Kasumi-1 (cell line): Measurements from ENCODE around the gene TNFRSF11A.

ENCODE experiments used
- DNase-seq, 2 experiments: peaks; one replicate each; lab custom pipeline; 2025; lab: John Stamatoyannopoulos, UW

The TNFRSF11A gene

GRCh38 chr18:62324917-62325805 is at the start of gene TNFRSF11A:
Gene TNFRSF11A, plus strand, starts transcription at chr18:62325310. Its CDS starts 43 bp downstream, at chr18:62325353.
- DNase-seq = no peak

- DNase-seq = no peak
These were observed 48.1 kb upstream of the TNFRSF11A start for GRCh38 chr18:62277045-62277444.

DNA sequence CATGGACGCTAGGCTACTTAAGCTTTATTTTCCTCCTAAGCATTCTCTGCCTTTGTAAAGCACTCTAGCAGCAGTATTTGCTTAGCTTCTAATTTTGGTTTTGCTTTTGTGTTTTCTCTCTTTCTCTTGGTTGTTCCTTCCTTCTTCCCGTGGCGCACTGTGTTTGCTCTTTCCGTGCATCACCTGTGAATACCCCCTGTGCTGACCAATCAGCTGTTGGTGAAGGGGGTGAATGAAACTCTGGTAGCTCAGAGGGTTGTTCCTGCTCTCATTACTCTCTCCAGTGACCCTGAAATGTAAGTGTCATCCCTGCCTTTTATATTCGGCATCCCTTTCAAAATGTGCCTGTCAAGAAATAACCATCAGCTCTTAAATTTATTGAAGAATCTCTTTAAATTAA is 45.5 kb upstream of the TNFRSF11A start:
- no peak for DNase-seq

DNA sequence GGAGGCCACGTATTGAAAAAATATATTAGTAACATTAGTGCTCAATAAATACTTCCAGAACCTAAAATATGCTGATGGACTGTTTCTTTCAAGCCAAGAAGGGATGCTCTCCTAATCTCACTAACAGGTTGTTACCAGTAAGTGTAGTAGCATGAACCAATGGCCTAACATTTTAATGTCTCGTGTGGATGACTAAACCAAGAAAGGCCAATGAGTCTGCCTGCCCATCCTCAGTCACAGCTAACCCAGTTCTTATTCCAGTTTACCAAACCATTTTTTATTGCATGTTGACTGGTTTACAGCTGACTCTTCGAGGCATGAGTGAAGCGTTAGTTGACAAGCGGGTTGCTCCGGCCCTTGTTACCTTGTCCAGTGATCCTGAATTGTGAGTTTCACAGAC is 45.1 kb upstream of the TNFRSF11A start:
- no peak for DNase-seq

DNA sequence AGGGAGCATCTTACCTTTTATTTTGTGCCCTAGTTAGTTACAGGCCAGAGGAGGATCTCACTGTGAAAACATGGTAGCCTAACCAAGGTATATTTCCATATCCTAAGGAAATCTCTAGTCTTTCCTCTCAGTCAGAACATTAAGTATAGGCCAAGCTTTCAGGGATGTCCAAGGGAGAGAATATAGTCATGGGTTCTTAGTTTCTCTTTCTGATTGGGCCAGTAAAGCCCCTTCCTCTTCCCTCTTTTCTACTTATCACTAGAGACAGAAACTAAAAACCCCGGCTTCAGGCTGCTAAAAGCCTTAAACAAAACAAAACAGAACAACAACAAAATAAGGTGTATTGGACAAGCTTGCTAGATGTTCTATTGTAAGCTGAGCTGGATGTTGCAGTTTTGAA is 44.3 kb upstream of the TNFRSF11A start:
- no peak for DNase-seq

GRCh38 chr18:62281684-62282083 is 43.4 kb upstream of the TNFRSF11A start:
- DNase-seq = peak; percentile 12

GRCh38 chr18:62282188-62282629 is 42.9 kb upstream of the TNFRSF11A start:
- DNase-seq = no peak

DNA sequence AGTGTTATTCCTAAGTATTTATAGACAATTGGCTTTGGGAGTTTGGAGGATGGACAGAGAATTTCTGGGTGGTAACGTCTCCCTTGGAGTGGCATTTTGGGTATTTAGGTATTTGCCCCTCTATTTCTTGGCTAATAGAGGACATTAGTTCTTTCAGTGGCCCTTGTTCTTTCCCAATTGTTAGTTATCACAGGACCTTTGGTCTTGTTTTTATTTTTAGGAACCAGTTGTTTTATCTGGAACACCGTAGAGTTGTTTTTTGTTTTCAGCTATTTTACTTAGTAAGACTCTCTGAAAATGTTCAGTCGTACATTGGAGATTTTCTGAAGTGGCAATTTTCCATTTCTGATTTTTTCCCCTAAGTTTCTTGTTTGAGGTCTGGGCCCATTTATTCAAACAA is 40.5 kb upstream of the TNFRSF11A start:
- no peak for DNase-seq

- DNase-seq = peak; percentile 4 to 10
These were observed 39.8 kb upstream of the TNFRSF11A start for GRCh38 chr18:62285281-62285680.

DNA sequence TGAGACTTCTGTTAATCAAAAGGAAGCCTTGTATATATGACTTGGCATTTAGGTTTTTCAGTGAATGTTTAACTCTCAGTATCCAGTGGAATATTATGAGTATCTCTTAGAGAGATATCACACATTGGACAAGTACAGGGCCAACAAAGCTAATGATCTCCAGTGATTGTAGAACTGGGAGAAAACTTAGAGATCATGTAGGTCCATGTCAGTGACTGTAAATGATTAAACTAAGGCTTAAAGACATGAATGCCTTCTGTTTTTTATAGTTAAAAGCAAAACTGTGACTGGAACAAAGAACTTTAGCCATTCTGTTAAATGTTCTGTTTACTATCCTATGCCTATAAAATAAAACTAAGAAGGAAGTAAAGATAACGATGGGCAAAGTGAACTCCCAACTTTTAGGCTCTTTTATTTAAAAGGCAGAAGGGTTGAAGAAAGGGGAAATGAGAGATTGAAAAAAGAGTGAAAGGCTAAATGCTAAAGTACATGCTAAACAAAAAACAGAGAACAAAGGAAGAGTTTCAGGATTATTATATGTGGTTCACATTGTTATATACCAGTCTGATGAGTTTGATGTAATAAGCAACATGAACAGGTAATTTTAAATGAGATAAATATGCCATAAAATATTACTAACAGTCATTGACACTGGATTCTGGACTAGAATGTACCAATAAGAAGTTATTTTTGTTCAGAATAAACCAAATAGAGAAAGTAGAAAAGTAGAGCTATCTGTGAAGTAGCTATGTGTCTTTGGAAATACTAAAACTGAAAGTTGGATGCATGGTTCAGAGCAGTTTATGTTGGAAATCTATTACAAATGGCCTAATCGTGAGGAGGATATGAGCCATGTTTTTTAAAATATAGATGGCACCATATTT is 37.1 kb upstream of the TNFRSF11A start:
- DNase-seq = no peak

- peak; percentile 91 to 96 for DNase-seq
These were observed 36.5 kb upstream of the TNFRSF11A start for GRCh38 chr18:62288665-62289008.

DNA sequence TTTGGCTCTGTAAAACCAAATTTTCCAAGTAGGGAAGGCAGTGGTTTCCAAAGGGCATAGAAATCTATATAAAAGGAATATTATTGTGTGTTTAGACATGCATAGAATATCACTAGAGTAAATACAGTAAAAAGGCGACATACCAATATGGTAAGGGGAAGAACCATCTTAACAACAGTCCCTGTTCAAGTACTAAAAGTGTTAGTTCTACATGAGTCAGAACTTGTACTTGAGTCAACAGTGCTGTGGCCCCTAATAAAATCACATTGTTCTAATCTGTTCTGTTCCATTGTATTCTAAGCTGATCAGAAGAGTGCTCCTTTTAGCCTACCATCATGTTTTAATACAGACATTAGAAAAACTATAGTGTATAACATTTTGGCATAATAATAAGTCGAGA is 36.1 kb upstream of the TNFRSF11A start:
- DNase-seq = no peak

DNA sequence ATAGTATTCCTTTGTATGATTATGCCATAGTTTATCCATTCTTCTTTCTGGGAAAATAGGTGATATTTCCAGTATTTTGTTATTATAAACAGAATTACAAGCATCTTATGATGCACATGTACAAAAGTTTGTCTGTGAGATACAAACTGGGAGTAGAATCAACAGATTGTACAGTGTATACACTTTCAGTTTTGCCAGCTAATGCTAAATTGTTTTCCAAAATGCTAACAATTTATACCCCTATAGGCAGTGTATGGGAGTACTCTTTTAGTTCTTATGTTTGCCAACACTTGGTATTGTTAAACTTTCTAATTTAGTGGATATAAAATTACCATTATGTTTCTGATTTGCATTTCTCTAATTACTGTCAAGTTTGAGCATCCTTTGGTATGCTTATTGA is 31.0 kb upstream of the TNFRSF11A start:
- DNase-seq = peak in 1 of 2 experiments; percentile 12

GRCh38 chr18:62300359-62300963 is 24.6 kb upstream of the TNFRSF11A start:
- no peak for DNase-seq

DNA sequence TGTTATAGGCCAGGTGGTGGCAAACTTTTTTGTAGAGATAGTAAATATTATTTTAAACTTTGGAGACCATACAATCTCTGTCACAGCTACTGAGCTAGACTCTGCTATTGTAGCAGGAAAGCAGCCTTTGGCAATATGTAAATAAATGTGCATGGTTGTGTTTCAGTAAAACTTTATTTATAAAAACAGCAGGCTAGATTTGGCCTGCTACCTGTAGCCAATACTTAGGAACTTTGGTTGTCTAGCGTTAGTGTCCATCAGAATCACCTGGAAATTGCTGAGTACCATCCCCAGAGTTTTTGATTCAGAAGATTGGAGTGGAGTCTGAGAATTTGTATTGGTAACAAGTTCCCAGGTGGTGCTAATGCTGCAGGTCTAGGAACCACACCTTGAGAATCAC is 23.8 kb upstream of the TNFRSF11A start:
- no peak for DNase-seq

- DNase-seq = no peak
These were observed 12.3 kb upstream of the TNFRSF11A start for GRCh38 chr18:62312851-62313250.

GRCh38 chr18:62318228-62319180 is 6.6 kb upstream of the TNFRSF11A start:
- no peak for DNase-seq

DNA sequence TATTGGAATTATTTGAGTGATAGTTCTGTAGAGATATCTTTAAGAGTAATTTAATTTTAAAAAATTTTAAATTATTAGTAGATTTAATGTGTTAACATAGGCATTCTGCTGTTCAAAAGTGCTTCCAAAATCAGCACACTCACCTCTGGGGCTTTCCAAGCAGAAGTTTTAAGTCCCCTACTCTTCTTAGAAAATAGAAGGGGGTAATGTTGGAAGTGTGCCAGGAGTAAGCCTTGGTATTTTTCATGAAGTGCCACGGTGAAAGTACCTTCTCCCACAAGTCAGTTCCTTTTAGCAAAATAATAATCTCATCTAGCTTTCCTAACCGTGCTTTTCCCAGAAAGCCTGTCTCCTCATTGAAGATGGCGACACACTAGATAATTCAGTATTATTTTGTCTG is 3.9 kb upstream of the TNFRSF11A start:
- DNase-seq = no peak

DNA sequence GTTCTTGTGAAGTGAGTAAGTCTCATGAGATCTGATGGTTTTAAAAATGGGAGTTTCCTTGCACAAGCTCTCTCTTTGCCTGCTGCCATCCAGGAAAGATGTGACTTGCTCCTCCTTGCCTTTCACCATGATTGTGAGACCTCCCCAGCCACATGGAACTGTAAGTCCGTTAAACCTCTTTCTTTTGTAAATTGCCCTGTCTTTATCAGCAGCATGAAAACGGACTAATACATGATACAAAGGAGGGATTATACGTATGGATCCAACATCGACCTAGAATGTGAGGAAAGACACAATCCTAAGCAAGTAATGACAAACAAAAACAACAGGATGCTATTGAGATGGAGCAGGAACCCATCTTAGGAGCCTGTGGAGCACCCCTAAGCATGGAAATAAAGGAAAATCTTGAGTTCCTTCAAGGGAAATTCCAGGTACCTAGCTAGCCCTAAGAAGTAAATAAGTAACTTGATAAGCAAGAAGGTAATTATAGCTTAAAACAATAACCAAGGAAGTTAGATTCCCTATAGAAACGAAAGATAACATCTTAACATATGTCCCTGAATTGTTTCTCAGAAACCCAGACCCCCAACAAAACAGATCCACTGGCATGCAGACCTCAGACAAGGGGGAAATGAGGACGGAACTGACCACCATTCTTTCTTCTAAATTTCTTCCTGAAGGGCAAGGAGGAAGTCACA is 1.5 kb upstream of the TNFRSF11A start:
- no peak for DNase-seq

DNA sequence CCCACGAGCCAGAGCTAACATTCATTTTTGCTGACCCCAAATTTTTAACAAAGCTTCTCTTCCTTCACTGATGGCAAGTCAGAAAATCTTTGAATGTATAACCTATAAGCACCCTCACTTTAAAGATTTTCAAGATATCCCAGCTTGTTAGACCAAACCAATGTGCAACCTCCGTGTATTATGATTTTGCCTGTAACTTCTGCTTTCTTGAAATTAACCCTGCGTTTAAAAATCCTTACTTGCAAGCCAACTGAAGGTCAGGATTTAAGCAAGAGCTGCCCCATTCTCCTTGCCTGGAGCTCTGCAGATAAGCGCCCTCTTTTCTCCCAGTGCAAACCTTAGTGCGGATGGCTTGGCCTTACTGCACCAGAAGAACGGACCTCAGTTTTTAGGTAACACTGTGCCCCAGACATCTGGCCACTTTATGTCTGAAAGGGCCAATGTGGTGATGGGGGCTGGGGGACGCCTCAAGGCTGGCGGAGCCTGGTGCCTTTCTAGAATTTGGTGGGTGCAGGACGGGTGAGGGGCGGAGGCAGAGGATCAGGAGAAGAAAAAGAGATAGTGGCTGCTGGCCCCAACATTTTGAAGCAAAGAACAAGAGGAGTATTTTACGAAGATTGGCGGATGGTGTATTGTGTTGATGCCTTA is 805 bp upstream of the TNFRSF11A start:
- peak; percentile 20 to 66 for DNase-seq
